ENCODE results near the gene TMEM239. TPM values are rescaled to one million over a fixed set of nuclear protein-coding genes. Genes with fewer than 3 reads are reported as not detected.

Gene TMEM239
- total and polyA plus RNA-seq, 4 donors, result not detected

- Histone ChIP-seq H3K4me3 (ENCODE audit: low read depth in 1 of 3, low read length in 3 of 3) (no peak overlapping the region), H3K9ac (ENCODE audit: low read depth in 1 of 2, low read length in 2 of 2) (no peak overlapping the region), H3K27ac (ENCODE audit: low read depth in 1 of 2, low read length in 2 of 2) (no peak overlapping the region), H3K27me3 (ENCODE audit: control insufficient read depth in 4 of 4, insufficient read depth in 4 of 4, low read length in 3 of 4) (no peaks in the 10 kb centered on the region), H3K4me1 (ENCODE audit: control insufficient read depth in 4 of 4, insufficient read depth in 4 of 4, low read length in 3 of 4) (no peaks in the 10 kb centered on the region), H3K9me3 (ENCODE audit: control insufficient read depth in 4 of 4, low read length in 3 of 4) (no peaks in the 10 kb centered on the region), H3K36me3 (ENCODE audit: control insufficient read depth in 4 of 4, insufficient read depth in 3 of 4, low read depth in 1 of 4, low read length in 3 of 4) (peaks cover 0 to 11% (median 3%) of the 10 kb centered on the region in 4 donors)
- WGBS, result 90% methylated on average over 1 of the region's 1 CpG
- TF ChIP-seq JUND (IDR thresholded peaks at IDR 0.05) (no peak), FOXA1 (IDR thresholded peaks at IDR 0.05) (no peak), TAF1 (conservative IDR thresholded peaks at IDR 0.05) (no peak), ATF3 (IDR thresholded peaks at IDR 0.05) (no peak), SP1 (IDR thresholded peaks at IDR 0.05) (no peak), NR2F2 (IDR thresholded peaks at IDR 0.05) (no peak), HNF4G (IDR thresholded peaks at IDR 0.05) (no peak), CTCF (IDR thresholded peaks at IDR 0.05; ENCODE audit: low read depth, low read length, missing input control) (no peak), YY1 (IDR thresholded peaks at IDR 0.05) (no peak), REST (IDR thresholded peaks at IDR 0.05) (no peak), RAD21 (IDR thresholded peaks at IDR 0.05) (no peak), MAX (IDR thresholded peaks at IDR 0.05) (no peak)
- no peak for DNase-seq (ENCODE audit: low spot score)
These were observed 17.6 kb downstream of the TMEM239 start for GRCh38 chr20:2833761-2834160.

- Histone ChIP-seq H3K9ac (ENCODE audit: low read depth in 1 of 2, low read length in 2 of 2) (no peak overlapping the region), H3K27me3 (ENCODE audit: control insufficient read depth in 4 of 4, insufficient read depth in 4 of 4, low read length in 3 of 4) (no peaks in the 10 kb centered on the region), H3K4me3 (ENCODE audit: low read depth in 1 of 3, low read length in 3 of 3) (no peak overlapping the region), H3K9me3 (ENCODE audit: control insufficient read depth in 4 of 4, low read length in 3 of 4) (no peaks in the 10 kb centered on the region), H3K36me3 (ENCODE audit: control insufficient read depth in 4 of 4, insufficient read depth in 3 of 4, low read depth in 1 of 4, low read length in 3 of 4) (peaks cover 0 to 11% (median 4%) of the 10 kb centered on the region in 4 donors), H3K27ac (ENCODE audit: low read depth in 1 of 2, low read length in 2 of 2) (no peak overlapping the region), H3K4me1 (ENCODE audit: control insufficient read depth in 4 of 4, insufficient read depth in 4 of 4, low read length in 3 of 4) (peaks cover 0 to 3% (median 1%) of the 10 kb centered on the region in 4 donors)
- TF ChIP-seq ZBTB33 (IDR thresholded peaks at IDR 0.05), result no peak
- TF ChIP-seq JUND (IDR thresholded peaks at IDR 0.05), result no peak
- TF ChIP-seq CTCF (IDR thresholded peaks at IDR 0.05; ENCODE audit: low read depth, low read length, missing input control), result no peak
- TF ChIP-seq GABPA (IDR thresholded peaks at IDR 0.05 in 1 of 2, conservative IDR thresholded peaks at IDR 0.05 in 1 of 2), result no peak
- TF ChIP-seq HNF4A (conservative IDR thresholded peaks at IDR 0.05), result no peak
- TF ChIP-seq HNF4G (IDR thresholded peaks at IDR 0.05), result no peak
- no peak for DNase-seq (ENCODE audit: low spot score)
- 92% methylated on average over 14 of the region's 14 CpGs for whole genome bisulfite sequencing
These were observed 18.4 kb downstream of the TMEM239 start for GRCh38 chr20:2834401-2835110.

Data from liver (tissue), 9 donors.